ENCODE data around the gene UBE2QL1.

DNA sequence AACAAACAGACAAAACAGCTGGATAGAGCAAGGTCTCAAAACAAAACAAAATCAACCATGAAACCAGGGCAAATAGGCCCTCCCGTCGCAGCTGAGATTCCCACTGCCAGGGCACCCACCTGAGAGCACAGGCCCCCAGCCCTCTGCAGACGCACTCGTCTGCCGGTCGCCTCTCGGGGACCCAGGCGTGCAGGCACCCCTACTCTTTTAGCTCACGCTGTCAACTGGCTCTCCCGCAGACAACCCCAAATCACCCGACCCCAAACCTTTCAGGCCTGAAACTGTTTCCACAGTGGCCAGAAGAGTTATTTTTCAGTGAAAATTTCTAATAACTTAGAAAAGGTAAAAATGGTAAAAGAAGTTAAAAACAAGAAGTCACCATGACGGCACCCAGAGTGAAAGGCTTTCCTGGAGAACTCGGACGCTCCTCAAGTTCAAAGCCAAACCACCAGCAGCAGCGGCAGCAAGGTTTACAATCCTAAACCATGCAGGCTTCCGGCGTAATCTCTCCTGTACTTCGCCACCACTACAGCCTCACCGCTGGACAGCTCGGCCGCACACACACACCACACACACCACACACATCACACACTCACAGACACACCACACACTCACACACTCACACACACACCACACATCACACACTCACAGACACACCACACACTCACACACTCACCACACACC is 1.9 kb upstream of the UBE2QL1 start:
- no peak for TF ChIP-seq ZNF274 (IDR thresholded peaks at IDR 0.05; ENCODE audit: low read depth, low read length)
- TF ChIP-seq YY1 (IDR thresholded peaks at IDR 0.05; ENCODE audit: insufficient read depth, insufficient read length), result no peak
- no peak for TF ChIP-seq SUZ12 (IDR thresholded peaks at IDR 0.05; ENCODE audit: extremely low read depth, insufficient read depth, insufficient read length)

Data from NT2/D1 (cell line).